ENCODE measurements around the gene NLGN1. TPM values are rescaled to one million over a fixed set of nuclear protein-coding genes. Genes with fewer than 3 reads are reported as not detected.
A peak's percentile ranks its signal among the peaks of the same experiment; 100 is the strongest.

Gene NLGN1
- total RNA-seq, 1 donor from 2014 or later, result not detected

DNA sequence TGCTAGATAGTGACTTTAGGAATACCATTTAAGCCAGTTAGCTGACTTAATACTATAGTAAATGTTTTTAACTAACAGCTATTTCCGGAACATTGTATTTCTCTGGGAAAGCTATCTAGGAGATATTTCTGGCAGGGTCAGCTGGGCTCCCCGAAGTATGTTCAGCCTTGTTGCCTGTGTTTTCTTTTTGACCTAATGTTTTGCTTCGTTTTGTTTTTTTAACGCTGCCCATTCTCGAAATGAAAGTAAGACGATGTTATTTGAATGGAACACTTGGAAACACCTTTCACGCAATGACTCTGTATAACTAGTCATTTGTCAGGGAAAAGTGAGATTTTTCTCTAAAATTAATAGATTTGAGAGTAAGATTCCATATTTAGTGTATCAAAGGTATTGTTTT lies 758.7 kb downstream of the NLGN1 start:
- TF ChIP-seq, protein P1, sequence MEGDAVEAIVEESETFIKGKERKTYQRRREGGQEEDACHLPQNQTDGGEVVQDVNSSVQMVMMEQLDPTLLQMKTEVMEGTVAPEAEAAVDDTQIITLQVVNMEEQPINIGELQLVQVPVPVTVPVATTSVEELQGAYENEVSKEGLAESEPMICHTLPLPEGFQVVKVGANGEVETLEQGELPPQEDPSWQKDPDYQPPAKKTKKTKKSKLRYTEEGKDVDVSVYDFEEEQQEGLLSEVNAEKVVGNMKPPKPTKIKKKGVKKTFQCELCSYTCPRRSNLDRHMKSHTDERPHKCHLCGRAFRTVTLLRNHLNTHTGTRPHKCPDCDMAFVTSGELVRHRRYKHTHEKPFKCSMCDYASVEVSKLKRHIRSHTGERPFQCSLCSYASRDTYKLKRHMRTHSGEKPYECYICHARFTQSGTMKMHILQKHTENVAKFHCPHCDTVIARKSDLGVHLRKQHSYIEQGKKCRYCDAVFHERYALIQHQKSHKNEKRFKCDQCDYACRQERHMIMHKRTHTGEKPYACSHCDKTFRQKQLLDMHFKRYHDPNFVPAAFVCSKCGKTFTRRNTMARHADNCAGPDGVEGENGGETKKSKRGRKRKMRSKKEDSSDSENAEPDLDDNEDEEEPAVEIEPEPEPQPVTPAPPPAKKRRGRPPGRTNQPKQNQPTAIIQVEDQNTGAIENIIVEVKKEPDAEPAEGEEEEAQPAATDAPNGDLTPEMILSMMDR (IDR thresholded peaks at IDR 0.05), result no peak
- no peak overlapping the region for H3K27ac Mint-ChIP-seq (ENCODE audit: unreplicated experiment)
- H3K4me3 Mint-ChIP-seq (ENCODE audit: unreplicated experiment), result peak overlapping the region; percentile 11
- H3K9me3 Mint-ChIP-seq (ENCODE audit: low read depth), result no peaks in the 10 kb centered on the region
- DNase-seq (ENCODE audit: low spot score), result no peak
- H3K36me3 Mint-ChIP-seq (ENCODE audit: low read depth), result no peaks in the 10 kb centered on the region
- H3K27me3 Mint-ChIP-seq (ENCODE audit: low read depth), result no peaks in the 10 kb centered on the region
- peaks cover 12% of the 10 kb centered on the region for H3K4me1 Mint-ChIP-seq (ENCODE audit: low read depth)

DNA sequence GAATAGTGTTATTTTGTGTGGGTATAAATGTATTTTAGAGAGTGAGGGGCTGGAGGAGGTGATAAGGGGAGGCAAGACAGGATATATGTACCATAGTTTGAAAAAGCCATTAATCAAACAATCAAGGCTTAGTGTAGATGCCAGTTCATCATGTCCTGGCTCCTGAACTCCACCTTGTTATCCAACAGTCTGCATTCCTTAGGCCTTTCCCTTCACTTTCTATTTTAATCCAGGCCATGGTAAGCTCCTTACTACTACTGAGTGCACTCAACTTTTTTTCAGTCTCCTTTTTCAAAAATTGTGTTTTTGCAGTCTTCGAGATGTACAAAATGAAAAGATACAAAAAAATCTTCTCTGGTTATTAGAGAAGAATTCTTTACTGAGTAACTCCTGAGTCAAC lies 761.1 kb downstream of the NLGN1 start:
- Mint-ChIP-seq H3K36me3 (ENCODE audit: low read depth) (peaks cover 2% of the 10 kb centered on the region), H3K27ac (ENCODE audit: unreplicated experiment) (no peak overlapping the region), H3K9me3 (ENCODE audit: low read depth) (peaks cover 9% of the 10 kb centered on the region), H3K4me1 (ENCODE audit: low read depth) (peaks cover 12% of the 10 kb centered on the region), H3K4me3 (ENCODE audit: unreplicated experiment) (no peak overlapping the region), H3K27me3 (ENCODE audit: low read depth) (no peaks in the 10 kb centered on the region)
- no peak for DNase-seq (ENCODE audit: low spot score)
- TF ChIP-seq, protein P1 (IDR thresholded peaks at IDR 0.05), result no peak

DNA sequence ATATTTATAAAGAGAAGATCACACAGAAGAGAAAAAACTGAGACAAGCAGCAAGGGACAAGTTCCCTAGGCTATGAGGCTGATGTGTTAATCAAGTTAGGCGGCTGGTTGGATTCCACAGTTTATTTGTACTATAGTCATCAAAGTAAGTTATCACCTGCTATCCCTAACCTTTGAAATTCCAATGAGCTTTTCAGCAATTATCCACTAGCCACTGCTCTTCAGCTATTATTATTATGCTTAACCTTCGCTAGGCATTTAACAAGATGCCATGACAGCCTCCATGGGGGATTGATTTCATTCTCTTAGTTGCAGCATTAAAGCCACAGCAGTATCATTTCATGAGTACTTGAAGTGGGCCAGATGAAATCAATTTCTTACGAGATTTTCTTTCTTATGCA lies 762.1 kb downstream of the NLGN1 start:
- Mint-ChIP-seq H3K27me3 (ENCODE audit: low read depth) (no peaks in the 10 kb centered on the region), H3K27ac (ENCODE audit: unreplicated experiment) (no peak overlapping the region), H3K9me3 (ENCODE audit: low read depth) (peaks cover 18% of the 10 kb centered on the region), H3K4me1 (ENCODE audit: low read depth) (peaks cover 12% of the 10 kb centered on the region), H3K36me3 (ENCODE audit: low read depth) (peaks cover 5% of the 10 kb centered on the region), H3K4me3 (ENCODE audit: unreplicated experiment) (no peak overlapping the region)
- TF ChIP-seq, protein P1 (IDR thresholded peaks at IDR 0.05), result no peak
- no peak for DNase-seq (ENCODE audit: low spot score)

DNA sequence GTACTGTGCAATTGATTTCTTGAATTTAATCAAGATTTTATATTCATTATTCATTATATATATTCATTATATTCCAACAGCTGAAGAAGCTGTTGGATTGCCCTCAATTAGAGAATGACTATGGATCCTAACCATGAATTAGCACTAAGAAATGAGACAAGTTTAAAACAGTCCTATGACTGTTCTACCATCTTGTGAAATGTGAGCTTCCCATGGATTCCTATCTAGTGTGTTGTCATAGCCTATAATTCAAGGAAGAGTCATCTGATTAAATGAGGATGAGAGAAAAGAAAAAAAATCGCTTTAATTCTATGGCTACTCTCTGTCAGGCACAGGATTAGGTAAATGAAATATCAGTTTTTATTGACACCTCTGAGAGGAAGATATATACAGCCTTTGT lies 765.0 kb downstream of the NLGN1 start:
- Mint-ChIP-seq H3K9me3 (ENCODE audit: low read depth) (peaks cover 42% of the 10 kb centered on the region), H3K4me1 (ENCODE audit: low read depth) (peaks cover 9% of the 10 kb centered on the region), H3K27me3 (ENCODE audit: low read depth) (no peaks in the 10 kb centered on the region), H3K36me3 (ENCODE audit: low read depth) (peaks cover 5% of the 10 kb centered on the region), H3K27ac (ENCODE audit: unreplicated experiment) (no peak overlapping the region), H3K4me3 (ENCODE audit: unreplicated experiment) (no peak overlapping the region)
- no peak for DNase-seq (ENCODE audit: low spot score)
- TF ChIP-seq, protein P1 (IDR thresholded peaks at IDR 0.05), result no peak

DNA sequence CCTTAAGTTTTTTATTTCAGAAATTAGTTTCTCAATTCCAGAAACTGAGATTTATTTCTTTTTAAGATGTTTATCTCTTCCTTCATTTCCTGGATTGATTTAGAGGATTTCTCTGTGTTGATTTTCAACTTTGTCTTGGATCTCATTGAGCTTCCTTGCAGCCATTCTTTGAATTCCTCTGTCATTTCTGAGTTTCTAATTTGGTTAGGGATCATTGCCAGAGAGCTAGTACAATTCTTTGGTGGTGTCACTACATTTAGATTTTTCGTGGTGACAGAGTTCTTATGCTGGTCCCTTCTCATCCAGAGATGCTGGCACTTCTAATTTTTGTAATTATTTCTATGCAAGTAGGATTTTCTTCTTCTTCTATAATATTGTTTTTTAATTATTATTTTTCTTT lies 770.5 kb downstream of the NLGN1 start:
- DNase-seq (ENCODE audit: low spot score), result no peak
- Mint-ChIP-seq H3K4me1 (ENCODE audit: low read depth) (peaks cover 2% of the 10 kb centered on the region), H3K27ac (ENCODE audit: unreplicated experiment) (no peak overlapping the region), H3K9me3 (ENCODE audit: low read depth) (peaks cover 41% of the 10 kb centered on the region), H3K27me3 (ENCODE audit: low read depth) (no peaks in the 10 kb centered on the region), H3K4me3 (ENCODE audit: unreplicated experiment) (no peak overlapping the region), H3K36me3 (ENCODE audit: low read depth) (peaks cover 3% of the 10 kb centered on the region)
- TF ChIP-seq, protein P1 (IDR thresholded peaks at IDR 0.05), result no peak
